ENCODE data around the gene ARHGEF10L. TPM values are rescaled to one million over a fixed set of nuclear protein-coding genes. Genes with fewer than 3 reads are reported as not detected.

The ARHGEF10L gene
- total RNA-seq, 1 experiment from 2014 or later = 11.2 TPM

- no peaks in the 10 kb centered on the region for H3K27me3 ChIP-seq (ENCODE audit: low read length)
- no peak overlapping the region for H3K4me2 ChIP-seq (ENCODE audit: low read length)
- BruUV-seq (replicated peaks) = no TSS peak
- no peak overlapping the region for H3K4me3 ChIP-seq (ENCODE audit: low read length)
- H3K4me1 ChIP-seq (ENCODE audit: insufficient read depth, low read length) = peaks cover 9% of the 10 kb centered on the region; the same call in 1 of the 2 replicates
- no peaks in the 10 kb centered on the region for H4K20me1 ChIP-seq (ENCODE audit: low read length)
- H3K36me3 ChIP-seq (ENCODE audit: low read depth, low read length) = no peaks in the 10 kb centered on the region
- H3K27ac ChIP-seq (ENCODE audit: low read length) = no peak overlapping the region
- H3K79me2 ChIP-seq (ENCODE audit: low read length) = no peaks in the 10 kb centered on the region
- H3K9me2 ChIP-seq (replicated peaks; ENCODE audit: low read length) = no peaks in the 10 kb centered on the region
- no peaks in the 10 kb centered on the region for H3K9me3 ChIP-seq (ENCODE audit: low read length)
- TF ChIP-seq CTCF (conservative IDR thresholded peaks at IDR 0.05; ENCODE audit: low read depth, low read length) (no peak), EZH2 (IDR thresholded peaks at IDR 0.05; ENCODE audit: low read length, unreplicated experiment) (no peak), EZH2phosphoT487 (IDR thresholded peaks at IDR 0.05; ENCODE audit: borderline replicate concordance, low read length) (no peak)
- ATAC-seq = no peak
- CTCF ChIA-PET = interaction anchor here (0.6 kb wide), 1 partner anchor 18 kb away, joined by 3 read pairs; no protein-coding TSS in a partner anchor
- no peak overlapping the region for H3K9ac ChIP-seq (ENCODE audit: low read length)
- intact Hi-C loops (cut with micrococcal nuclease) = no loop called here
- POLR2A ChIA-PET (ENCODE audit: unreplicated experiment) = no interaction called here
- H2AFZ ChIP-seq (ENCODE audit: low read length) = no peak overlapping the region
- H3F3A ChIP-seq (ENCODE audit: low read length, unreplicated experiment) = no peaks in the 10 kb centered on the region
- no peak for DNase-seq
Measured at GRCh38 chr1:17588048-17588871, 48.8 kb downstream of the ARHGEF10L start.

- DNase-seq = no peak
- no TSS peak for BruUV-seq (replicated peaks)
- no peak overlapping the region for H3K4me3 ChIP-seq (ENCODE audit: low read length)
Measured at GRCh38 chr1:17591814-17592430, 52.4 kb downstream of the ARHGEF10L start.

More at GRCh38 chr1:17591814-17592430, 52.4 kb downstream of the ARHGEF10L start:
- Histone ChIP-seq H3K9me2 (replicated peaks; ENCODE audit: low read length) (no peaks in the 10 kb centered on the region), H3K4me2 (ENCODE audit: low read length) (no peak overlapping the region), H3F3A (ENCODE audit: low read length, unreplicated experiment) (no peaks in the 10 kb centered on the region), H3K27me3 (ENCODE audit: low read length) (no peaks in the 10 kb centered on the region), H3K9me3 (ENCODE audit: low read length) (no peaks in the 10 kb centered on the region), H4K20me1 (ENCODE audit: low read length) (no peaks in the 10 kb centered on the region), H3K79me2 (ENCODE audit: low read length) (no peaks in the 10 kb centered on the region), H3K27ac (ENCODE audit: low read length) (no peak overlapping the region), H3K9ac (ENCODE audit: low read length) (no peak overlapping the region), H3K4me1 (ENCODE audit: insufficient read depth, low read length) (no peaks in the 10 kb centered on the region), H2AFZ (ENCODE audit: low read length) (no peak overlapping the region), H3K36me3 (ENCODE audit: low read depth, low read length) (no peaks in the 10 kb centered on the region)
- ChIA-PET CTCF (no interaction called here), POLR2A (ENCODE audit: unreplicated experiment) (no interaction called here)
- ATAC-seq = no peak
- TF ChIP-seq CTCF (conservative IDR thresholded peaks at IDR 0.05; ENCODE audit: low read depth, low read length) (no peak), EZH2 (IDR thresholded peaks at IDR 0.05; ENCODE audit: low read length, unreplicated experiment) (no peak), EZH2phosphoT487 (IDR thresholded peaks at IDR 0.05; ENCODE audit: borderline replicate concordance, low read length) (no peak)
- intact Hi-C loops (cut with micrococcal nuclease) = no loop called here

All from PC-3 (cell line).